IPS-NIHi7 (cell line): Measurements from ENCODE around the gene MAP3K1.
"Not testable (repeated sequence)": the region's sequence is repeated elsewhere in the genome, so short reads cannot be mapped to it uniquely, and the experiment has no call there.

Experiments used
- DNase-seq: peaks from one replicate; pipeline ENCODE4 v3.0.0; 2012; ENCODE audit warnings: mixed read lengths; ENCODE audit errors: extremely low spot score

The MAP3K1 gene

DNA sequence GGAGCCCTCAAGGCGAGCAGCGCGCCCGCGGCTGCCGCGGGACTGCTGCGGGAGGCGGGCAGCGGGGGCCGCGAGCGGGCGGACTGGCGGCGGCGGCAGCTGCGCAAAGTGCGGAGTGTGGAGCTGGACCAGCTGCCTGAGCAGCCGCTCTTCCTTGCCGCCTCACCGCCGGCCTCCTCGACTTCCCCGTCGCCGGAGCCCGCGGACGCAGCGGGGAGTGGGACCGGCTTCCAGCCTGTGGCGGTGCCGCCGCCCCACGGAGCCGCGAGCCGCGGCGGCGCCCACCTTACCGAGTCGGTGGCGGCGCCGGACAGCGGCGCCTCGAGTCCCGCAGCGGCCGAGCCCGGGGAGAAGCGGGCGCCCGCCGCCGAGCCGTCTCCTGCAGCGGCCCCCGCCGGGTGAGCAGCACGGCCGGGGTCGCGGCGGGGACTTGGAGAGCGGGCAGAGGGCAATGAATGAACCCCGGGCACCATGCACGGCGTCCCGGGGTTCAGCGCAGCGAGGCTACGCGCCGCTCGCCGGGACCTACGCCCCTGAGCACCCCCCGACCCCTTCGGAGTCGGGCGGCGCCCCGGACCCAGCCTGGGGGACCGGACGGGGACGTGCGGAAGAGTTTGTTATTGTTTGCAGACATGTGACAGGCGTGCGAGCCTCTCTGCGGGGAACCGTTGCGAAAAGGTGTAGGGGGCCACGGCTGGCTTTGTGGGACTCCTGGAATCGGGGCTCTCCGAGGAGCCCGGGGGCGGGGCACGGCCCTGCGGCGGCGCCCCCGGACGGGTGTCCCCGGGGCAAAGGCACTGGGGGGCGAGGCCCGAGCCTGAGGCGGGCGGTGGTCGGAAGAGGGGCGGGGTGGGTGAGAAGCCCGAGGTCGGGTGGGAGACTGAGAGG lies 553 bp downstream of the MAP3K1 start:
- peak; percentile 46 for DNase-seq

DNA sequence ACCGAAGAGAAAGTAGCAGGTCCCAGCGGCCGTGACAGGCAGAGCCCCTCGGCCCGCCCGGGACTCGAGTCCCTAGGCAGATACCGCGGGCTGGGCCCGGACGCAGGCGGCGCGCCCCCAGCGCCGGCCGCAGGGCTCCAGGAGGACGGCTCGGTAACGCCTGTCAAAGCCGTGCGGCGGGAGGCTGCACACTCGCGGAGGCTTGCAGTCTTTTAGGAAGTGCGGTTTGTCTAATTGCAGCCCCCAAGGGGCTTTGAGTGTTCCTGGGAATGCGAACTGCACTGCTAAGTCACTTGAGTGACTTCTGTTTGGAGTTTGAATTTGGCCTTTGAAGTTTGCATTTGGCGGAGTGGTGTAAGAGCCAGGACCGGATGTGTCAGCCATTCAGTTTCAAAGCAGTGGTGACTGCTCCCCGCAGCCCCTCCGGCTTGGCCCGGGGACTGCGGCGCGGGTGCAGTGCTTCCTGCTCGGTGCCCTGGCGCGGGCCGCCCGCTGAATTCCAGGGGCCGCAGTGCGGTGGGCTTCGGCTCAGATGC lies 1.3 kb downstream of the MAP3K1 start:
- peak; percentile 67 for DNase-seq

DNA sequence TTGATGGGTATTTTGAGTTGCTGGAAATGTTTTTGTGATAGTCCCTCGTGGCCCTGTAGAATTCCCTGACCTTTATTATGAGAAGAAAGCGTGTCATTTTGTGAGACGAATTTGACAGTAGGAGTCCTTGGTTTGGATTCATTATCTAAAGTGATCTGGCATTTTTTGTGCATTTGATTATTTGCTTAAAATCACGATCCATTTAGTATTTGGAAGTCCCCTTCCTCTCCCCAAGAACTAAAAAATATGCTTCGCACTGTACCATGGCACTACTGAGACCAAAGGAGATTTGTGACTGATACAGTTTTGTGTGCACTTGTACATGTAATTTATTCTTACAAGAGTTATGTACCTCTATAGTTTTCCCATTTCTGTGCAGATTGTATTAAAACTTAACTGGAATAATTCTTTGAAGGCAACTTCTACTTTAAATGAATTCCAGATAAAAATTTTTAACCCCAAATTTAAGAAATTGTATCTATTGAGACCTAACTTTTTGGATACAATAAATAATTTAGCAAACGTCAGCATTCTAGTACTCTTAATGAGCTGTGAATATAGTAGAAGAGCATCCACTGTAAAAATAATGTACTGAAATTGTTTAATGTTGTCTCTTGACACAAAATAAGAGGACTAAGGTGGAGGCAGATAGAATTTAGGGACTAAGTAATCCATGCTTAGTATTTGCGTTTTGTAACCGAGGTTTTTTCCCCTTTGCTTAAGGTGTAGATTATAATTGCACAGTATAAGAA lies 2.1 kb downstream of the MAP3K1 start:
- DNase-seq = no peak

DNA sequence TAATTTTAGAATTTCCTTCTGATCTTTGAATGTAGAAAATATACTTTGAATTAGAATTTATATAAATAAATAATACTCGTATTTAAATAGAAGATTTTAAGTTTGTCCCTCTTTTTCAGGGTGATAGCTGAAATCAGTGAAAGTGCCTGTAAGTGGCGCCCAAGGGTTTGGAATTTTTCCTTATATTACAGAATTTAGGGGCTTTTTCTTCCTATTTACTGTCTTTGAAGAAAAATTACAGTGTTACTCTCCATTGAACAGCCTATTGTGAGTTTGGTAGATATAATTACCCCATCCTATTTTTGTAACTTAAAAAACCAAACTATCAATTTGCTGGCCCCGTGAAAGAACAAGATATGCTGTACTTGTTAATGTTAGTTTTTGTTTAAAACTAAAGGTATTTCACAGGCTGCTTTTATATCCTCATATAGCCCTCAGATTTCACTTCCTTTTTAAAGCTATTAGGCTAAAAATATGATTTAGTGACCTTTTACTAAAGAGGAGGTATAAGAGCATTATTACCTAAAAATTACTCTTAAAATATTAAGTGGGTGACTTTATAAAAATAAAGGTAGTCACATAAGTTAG lies 3.2 kb downstream of the MAP3K1 start:
- no peak for DNase-seq

DNA sequence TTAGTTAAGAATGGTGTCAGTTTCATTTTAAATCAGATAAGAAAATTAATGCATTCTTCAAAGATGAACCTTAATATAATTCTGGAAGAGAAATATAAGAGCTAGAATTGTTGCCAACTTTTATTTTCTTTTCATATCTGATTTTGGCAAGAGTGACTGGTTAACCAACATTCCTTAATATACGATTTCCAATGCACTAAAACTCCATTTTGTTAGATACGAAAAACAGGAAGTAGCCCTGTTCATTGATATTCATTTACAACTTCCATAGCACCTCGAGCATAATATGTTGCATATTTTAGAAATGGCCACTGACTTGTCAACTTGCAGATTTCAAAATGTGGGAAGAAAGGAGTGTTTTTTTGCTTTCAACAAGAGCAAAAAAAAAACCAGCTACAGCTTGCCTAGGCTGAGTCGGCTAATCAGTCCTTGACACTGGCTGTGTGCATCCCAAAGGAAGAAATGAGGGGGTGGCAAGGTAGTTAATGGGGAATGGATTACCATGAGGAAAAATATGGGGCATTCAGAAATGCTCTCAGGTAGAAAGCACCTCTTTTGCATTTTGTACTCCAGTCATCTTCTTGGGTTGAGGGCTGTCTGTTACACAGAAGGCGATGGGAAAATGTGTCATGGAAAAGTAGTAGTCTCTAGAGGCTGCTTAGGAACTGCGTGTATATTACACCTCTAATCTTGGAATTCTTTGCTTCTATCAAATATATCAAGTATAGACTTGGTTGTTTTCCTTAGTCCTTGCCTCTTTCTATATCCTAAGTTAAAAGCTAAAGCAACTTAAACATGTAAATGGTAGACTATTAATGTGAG lies 3.9 kb downstream of the MAP3K1 start:
- DNase-seq = no peak

DNA sequence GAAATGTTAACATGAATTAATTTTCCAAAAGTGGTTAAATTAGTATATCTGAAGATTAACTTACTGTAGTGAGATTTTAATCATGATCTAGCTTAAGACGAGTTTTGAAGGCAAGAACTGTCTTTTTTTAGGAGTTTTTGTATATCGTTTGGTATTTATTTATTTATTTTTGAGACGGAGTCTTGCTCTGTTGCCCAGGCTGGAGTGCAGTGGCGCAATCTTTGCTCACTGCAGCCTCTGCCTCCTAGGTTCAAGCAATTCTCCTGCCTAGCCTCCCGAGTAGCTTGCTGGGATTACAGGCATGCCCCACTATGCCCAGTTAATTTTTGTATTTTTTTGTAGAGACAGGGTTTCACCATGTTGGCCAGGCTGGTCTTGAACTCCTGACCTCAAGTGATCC lies 6.5 kb downstream of the MAP3K1 start:
- not testable (repeated sequence) for DNase-seq

DNA sequence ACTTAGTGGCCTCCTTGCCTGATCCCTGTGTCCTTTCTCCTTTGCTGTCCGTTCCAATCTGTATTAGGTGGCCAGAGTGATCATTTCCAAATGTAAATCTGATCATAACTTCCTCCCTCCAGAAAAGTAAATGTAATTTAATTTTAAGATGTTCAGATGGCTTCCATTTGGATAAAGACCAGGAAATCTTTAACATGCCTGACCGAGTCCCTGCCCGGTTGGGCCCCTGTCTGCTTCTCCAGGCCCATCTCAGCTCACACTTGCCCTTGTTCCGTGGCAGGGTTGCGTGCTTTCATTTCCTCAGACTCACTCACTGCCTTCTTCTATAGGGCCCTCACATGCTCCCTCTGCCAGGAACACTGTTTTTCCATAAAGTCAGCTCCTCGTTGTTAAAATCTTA lies 7.6 kb downstream of the MAP3K1 start:
- DNase-seq = no peak

DNA sequence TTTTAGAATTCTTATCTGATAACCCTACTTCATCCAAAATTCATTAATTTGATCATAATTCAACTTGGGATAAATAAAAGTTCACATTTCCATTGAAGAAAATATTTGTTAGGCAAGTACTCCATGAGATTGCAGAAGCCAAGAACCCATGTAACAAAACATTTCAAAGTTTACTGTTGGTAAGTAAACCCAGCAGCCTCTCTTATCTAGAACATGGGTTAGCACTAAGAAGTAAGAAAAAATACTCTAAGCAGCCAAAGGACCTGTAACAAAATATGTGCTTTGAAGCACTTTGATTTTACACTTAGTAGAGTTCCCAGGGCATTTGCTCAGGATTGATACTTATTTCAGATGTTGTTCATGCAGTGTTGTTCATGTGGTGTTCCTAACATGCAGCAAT lies 8.7 kb downstream of the MAP3K1 start:
- no peak for DNase-seq

DNA sequence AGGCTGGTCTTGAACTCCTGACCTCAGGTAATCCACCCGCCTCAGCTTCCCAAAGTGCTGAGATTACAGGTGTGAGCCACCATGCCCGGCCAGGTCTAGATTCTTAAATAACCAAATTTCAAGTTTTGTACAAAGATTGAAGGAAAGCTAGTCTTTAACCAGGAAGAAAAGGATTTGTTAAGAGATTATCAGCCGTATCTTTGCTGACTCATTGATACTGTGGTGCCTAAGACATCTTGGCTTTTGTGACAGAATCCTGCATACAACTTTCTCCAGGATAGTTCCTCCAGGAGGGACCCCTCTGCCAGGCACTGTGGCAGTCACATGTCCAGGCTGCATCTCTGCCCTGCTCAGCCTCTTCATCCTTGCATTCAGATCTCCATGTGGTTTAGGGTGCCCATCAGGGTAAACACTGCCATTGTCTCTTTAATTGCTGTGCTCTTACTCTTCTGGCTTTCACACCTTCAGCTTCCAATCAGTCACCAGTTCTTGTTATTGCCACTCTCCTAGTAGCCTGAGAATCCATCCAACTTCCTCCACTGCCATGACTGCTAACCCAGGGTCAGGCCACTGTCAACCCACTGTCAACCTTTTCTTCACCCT lies 10.0 kb downstream of the MAP3K1 start:
- DNase-seq = no peak

DNA sequence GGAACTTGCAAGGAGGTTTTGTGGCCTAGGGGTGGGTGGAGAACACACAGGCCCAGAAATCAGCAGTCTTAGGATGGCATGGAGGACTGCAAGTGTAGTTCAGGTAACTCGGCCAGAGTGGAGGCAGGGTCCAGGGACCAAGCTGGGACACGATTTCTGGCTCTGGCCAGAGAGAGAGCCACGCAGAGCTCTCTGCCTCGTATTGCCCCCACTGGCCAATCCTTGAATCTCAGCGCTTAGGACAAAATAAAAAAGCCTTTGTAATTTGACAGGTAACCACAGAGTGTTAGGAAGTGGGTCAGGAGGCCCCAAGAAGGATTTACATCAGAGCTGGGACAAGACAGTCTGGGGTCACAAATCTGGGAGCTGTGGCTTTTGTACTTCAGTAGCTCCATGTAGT lies 11.7 kb downstream of the MAP3K1 start:
- peak; percentile 49 for DNase-seq

DNA sequence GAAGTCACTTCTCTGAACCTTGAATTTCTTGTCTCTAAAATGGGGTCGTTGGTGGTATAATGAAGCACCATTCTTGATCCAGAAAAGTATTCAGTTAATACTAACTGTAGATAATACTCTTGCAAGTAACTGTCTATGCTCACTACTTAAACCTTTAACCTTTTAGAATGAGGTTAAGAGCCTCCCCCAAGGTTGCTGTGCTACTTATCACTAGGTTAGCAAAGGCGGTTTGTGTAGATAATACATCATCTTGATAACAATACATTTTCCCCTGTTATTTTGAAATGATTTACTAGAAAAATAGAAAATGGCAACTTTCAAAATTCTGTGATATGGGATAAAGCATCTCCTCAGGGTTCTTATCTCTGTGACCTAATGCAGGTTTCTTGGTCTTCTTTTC lies 12.6 kb downstream of the MAP3K1 start:
- DNase-seq = no peak

DNA sequence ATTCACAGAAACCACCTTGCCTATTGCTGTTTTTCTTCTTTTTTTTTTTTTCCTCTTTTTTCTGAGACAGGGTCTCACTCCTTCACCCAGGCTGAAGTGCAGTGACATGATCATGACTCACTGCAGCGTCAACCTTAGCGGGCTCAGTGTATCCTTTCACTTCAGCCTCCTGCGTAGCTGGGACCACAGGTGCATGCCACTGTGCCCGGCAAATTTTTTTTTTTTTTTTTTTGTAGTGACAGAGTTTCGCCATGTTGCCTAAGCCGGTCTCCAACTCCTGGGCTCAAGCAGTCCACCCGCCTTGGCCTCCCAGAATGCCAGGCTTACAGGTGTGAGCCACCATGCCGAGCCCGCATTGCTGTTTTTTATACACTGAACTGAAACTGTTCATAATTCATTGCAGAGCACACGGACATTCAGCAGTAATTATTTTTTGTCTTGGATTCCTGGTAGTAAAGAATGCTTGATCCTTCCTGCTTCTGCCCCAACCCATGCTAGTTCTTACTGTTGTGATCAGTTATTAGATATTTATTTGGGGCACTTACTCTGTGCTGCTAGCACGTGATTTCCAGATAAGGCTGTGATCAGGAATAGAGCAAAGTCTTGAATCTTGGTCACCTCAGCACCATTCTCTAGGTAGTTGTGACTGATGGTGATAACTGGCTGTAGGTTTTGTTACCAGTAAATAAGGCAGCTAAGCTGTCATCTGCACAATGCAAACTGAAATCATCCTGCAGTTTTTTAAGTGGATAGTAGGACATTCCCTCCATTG lies 14.0 kb downstream of the MAP3K1 start:
- no peak for DNase-seq

DNA sequence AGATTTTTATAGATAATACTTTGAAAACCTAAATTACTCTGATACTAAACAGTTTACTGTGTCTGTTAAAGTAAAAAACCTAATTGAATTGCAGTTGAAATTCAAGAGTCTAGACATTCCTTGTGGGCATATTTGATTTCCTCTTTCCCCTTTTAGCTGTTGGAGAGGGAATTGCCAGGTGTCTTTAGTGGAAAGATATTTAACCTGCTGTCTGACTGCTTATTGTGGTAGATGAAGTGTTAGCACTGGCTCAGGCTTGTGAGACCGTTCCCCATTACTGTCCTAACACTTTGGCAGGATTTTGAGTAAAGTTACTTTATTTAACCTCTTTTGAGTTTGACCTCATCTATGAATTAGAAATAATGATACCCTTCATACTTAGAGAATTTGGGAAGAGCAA lies 16.4 kb downstream of the MAP3K1 start:
- DNase-seq = no peak

DNA sequence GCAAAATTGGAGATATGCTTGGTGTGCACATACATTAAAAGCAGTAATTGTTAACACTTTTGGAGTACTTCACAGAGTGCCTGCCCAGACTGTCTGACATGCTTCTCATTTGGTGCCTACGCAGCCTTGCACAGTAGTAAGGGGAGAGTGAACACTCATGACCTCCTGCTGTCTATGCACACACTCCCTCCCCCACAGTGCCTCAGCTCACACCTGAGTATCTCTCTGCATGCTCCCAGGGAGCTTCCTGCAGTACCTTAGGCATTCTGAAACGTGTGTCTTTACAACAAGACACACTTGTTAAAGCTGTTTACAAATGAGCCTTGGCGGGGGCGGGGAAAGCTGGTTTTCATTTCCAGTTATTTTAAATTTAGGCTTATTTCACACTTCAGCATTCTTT lies 18.0 kb downstream of the MAP3K1 start:
- DNase-seq = peak; percentile 40

DNA sequence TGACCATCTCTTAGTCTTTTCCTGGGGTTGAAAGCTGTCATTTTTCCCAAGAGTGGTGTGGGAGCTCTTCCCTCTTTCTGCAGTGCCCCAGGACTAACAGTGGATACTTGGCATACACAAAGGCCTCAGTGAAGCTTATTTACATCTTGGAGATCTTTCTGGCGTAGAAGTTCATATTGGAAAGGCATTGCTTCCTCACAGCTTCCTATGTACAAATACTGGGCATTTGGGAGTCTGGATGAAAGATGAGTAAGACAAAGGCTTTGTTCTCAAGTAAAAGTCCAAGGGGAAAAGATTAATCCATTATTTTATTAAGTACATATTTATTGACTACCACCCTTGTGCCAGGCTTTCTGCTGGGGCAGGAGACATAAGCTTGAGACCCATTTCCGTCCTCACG lies 22.0 kb downstream of the MAP3K1 start:
- no peak for DNase-seq

DNA sequence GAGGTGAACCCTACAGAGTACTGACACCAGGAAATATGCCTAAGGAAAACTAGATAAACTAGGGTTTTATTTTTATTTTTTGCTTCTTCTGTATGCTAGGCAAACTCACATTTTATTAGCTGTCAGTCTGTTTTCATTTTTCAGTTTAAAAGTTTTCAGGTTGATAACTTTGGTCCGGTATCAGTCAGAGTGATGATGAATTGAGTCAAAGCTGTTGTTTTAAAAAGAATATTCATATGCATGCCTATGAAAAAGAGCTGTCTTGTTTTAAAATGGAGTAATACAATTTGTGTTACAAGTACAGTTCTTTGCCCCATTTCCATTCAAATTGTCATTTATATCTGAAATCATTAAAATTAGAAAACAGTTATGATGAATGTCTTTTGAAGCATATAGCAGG lies 22.6 kb downstream of the MAP3K1 start:
- no peak for DNase-seq

DNA sequence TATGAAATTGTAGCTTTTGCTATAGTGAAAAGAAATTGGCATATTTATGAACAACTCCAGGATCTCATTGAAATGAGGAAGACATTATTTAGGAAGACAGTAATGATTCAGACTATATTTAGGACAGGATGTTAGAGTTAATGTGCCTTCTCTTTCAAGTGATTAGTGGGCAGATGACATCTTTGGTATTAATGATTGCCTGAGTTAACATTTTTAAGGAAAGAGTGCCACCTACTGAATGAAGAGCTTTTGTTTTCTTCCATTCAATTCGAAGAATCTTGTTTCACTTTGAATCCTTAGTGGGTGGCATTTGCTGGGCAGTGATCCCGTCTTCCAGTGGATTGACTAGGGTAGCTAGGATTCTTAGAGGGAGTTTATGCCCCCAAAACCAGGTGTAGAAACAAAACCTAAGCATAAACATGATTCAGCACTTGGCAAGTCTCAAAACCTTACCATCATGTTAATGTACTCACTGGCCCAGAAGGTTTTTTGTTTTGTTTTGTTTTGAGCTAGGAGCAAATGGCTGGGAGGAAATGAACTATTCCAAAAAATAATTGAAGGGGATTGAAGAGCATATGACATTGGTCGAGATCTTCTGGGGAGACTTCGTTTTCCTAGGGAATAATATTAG lies 23.2 kb downstream of the MAP3K1 start:
- no peak for DNase-seq

DNA sequence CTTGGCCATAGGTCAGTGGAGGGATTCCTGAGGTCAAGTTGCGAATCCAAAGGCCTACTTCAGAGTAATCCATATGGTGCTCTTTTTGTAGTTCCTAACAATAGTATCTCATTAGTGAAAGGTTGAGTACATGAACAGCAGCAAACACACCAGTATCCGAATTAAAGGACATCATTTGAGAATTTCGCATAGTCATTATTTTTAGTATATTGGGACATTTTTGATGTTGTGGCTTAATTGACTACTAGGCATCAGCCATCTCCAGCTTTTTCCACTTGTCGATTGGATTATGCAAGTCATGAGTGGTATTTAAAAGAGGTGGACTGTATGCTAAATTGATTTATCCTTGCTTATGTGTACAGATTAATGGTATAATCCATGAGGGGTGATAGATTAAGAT lies 23.7 kb downstream of the MAP3K1 start:
- DNase-seq = no peak

DNA sequence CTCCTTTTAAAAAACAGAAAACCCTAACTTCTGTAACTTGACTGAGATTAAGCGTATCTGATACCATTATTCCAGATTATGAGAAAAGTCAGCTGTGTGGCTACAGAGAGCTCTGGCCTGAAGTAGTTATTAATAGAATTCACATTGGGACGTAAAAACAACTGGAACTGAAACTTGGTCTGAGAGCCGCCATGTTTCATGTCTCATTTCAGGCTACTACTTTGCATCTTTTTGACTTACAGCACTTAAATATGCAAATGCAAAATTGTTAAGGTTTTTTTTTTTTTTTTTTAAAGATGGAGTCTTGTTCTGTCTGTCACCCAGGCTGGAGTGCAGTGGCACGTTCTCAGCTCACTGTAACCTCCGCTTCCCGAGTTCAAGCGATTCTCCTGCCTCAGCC lies 25.2 kb downstream of the MAP3K1 start:
- DNase-seq = no peak

DNA sequence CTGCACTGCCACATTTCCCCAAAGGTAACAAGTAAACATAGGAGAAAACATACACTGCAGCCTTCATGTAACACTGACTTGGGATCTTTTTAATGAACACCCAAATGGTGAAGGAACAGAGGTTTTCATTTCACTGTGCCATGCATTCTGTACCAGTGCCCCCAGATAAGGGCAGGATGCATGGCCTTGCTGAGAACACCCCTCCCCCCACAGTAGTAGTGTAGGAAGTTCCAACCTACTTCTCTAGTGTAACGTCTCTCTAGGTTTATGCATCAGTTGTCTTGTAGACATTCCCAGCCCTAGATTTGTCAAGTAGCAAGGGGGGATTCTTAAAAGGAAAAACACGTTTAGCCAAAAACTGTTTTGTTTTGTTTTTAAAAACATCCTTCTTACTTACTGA lies 29.9 kb downstream of the MAP3K1 start:
- no peak for DNase-seq
